IMR-90 (cell line): Measurements from ENCODE around the gene USH2A. TPM values are rescaled to one million over a fixed set of nuclear protein-coding genes. Genes with fewer than 3 reads are reported as not detected.

Experiments used
- ATAC-seq: fragments of 200-7000 bp; cut with Tn5 transposase; 2 replicates; pipeline ENCODE4 v1.9.1; 2020; ENCODE audit warnings: low read depth, mild to moderate bottlenecking, moderate library complexity
- BruUV-seq: library from RNA; stranded (reverse); fragments of 400-500 nt; replicated peaks from 2 replicates; lab custom pipeline; 2021; lab: Mats Ljungman, UMichigan
- CTCF ChIA-PET: fragments of 300-600 bp; formaldehyde crosslinking; extraction: SDS; loops from one replicate; lab custom pipeline; 2021; ENCODE audit warnings: antibody characterized with exemption; lab: Yijun Ruan, JAX
- POLR2A ChIA-PET: fragments of 300-600 bp; sonication (Branson Sonifier 250); formaldehyde crosslinking; loops from one replicate; lab custom pipeline; 2022; ENCODE audit warnings: antibody characterized with exemption; ENCODE audit not compliant: unreplicated experiment; lab: Charles Lee
- DNase-seq: peaks from one replicate; pipeline ENCODE4 v3.0.0; 2013
- H2AFZ ChIP-seq: replicated peaks from 2 replicates; pipeline ENCODE3; 2013; ENCODE audit warnings: low read length, mild to moderate bottlenecking; ENCODE audit not compliant: poor library complexity
- H2AK5ac ChIP-seq: 2 replicates; pipeline ENCODE4 v1.6.1; 2013; ENCODE audit warnings: low read depth, low read length, inconsistent platforms
- H2AK9ac ChIP-seq: replicated peaks from 2 replicates; pipeline ENCODE3; 2013; ENCODE audit warnings: mild to moderate bottlenecking, low read depth, low read length, moderate library complexity; ENCODE audit not compliant: poor library complexity
- H2BK120ac ChIP-seq: 2 replicates; pipeline ENCODE4 v1.6.1; 2013; ENCODE audit warnings: low read depth, low read length, inconsistent platforms
- H2BK15ac ChIP-seq: 3 replicates; pipeline ENCODE4 v1.6.1; 2013; ENCODE audit warnings: low read depth, low read length, inconsistent platforms
- H2BK20ac ChIP-seq: 2 replicates; pipeline ENCODE4 v1.6.1; 2013; ENCODE audit warnings: low read depth, mild to moderate bottlenecking, inconsistent platforms, low read length, moderate library complexity
- H2BK5ac ChIP-seq: 2 replicates; pipeline ENCODE4 v1.6.1; 2013; ENCODE audit warnings: mild to moderate bottlenecking, low read depth, low read length, inconsistent platforms; ENCODE audit not compliant: poor library complexity, severe bottlenecking
- H3K14ac ChIP-seq: replicated peaks from 2 replicates; pipeline ENCODE4 v1.6.1; 2013; ENCODE audit warnings: low read depth, low read length, inconsistent platforms
- H3K18ac ChIP-seq: 2 replicates; pipeline ENCODE4 v1.6.1; 2013; ENCODE audit warnings: low read depth, low read length, control low read depth
- H3K23ac ChIP-seq: 2 replicates; pipeline ENCODE4 v1.6.1; 2013; ENCODE audit warnings: low read depth, low read length, inconsistent platforms
- H3K27ac ChIP-seq: 2 replicates; pipeline ENCODE4 v1.5.1; 2013; ENCODE audit warnings: mild to moderate bottlenecking, control low read depth, low read length; ENCODE audit not compliant: insufficient read depth
- H3K27me3 ChIP-seq: 2 replicates; pipeline ENCODE4 v1.6.1; 2013; ENCODE audit warnings: low read length; ENCODE audit not compliant: control insufficient read depth, insufficient read depth
- H3K36me3 ChIP-seq: 2 replicates; pipeline ENCODE4 v1.6.1; 2013; ENCODE audit warnings: low read length, mixed read lengths; ENCODE audit not compliant: control insufficient read depth, insufficient read depth
- H3K4ac ChIP-seq: 2 replicates; pipeline ENCODE4 v1.6.1; 2013; ENCODE audit warnings: low read depth, low read length, inconsistent platforms
- H3K4me1 ChIP-seq: 2 replicates; pipeline ENCODE4 v1.6.1; 2013; ENCODE audit warnings: low read length, mixed read lengths; ENCODE audit not compliant: control insufficient read depth, insufficient read depth
- H3K4me2 ChIP-seq: 2 replicates; pipeline ENCODE4 v1.6.1; 2013; ENCODE audit warnings: low read depth, mild to moderate bottlenecking, control low read depth, low read length, moderate library complexity
- H3K4me3 ChIP-seq: 2 replicates; pipeline ENCODE4 v1.5.1; 2013; ENCODE audit warnings: low read depth, mild to moderate bottlenecking, control low read depth, low read length, moderate library complexity; ENCODE audit not compliant: insufficient read depth
- H3K56ac ChIP-seq: 2 replicates; pipeline ENCODE4 v1.6.1; 2013; ENCODE audit warnings: low read length, inconsistent platforms; ENCODE audit not compliant: insufficient read depth; ENCODE audit errors: extremely low read depth
- H3K79me1 ChIP-seq, 2 experiments: 2 replicates each; pipeline ENCODE4 v1.6.1; 2013; ENCODE audit warnings: low read length in 2 of 2, inconsistent platforms in 1 of 2, low read depth in 1 of 2
- H3K9ac ChIP-seq: 2 replicates; pipeline ENCODE4 v1.6.1; 2013; ENCODE audit warnings: low read depth, low read length, control low read depth
- H3K9me1 ChIP-seq: 2 replicates; pipeline ENCODE4 v1.6.1; 2013; ENCODE audit warnings: low read length, inconsistent platforms; ENCODE audit not compliant: insufficient read depth
- H3K9me3 ChIP-seq: 2 replicates; pipeline ENCODE4 v1.6.1; 2013; ENCODE audit warnings: low read length; ENCODE audit not compliant: control insufficient read depth, insufficient read depth
- H4K20me1 ChIP-seq: 2 replicates; pipeline ENCODE4 v1.6.1; 2013; ENCODE audit warnings: low read length, inconsistent platforms; ENCODE audit not compliant: insufficient read depth
- H4K5ac ChIP-seq: 2 replicates; pipeline ENCODE4 v1.6.1; 2013; ENCODE audit warnings: mild to moderate bottlenecking, low read depth, low read length, control low read depth
- H4K8ac ChIP-seq, 2 experiments: 2 replicates each; pipeline ENCODE4 v1.6.1; 2013; ENCODE audit warnings: low read depth in 2 of 2, low read length in 2 of 2, control low read depth in 1 of 2, inconsistent platforms in 1 of 2
- H4K91ac ChIP-seq: 2 replicates; pipeline ENCODE4 v1.6.1; 2013; ENCODE audit warnings: low read depth, low read length, inconsistent platforms; ENCODE audit not compliant: insufficient read depth
- BHLHE40 ChIP-seq: fragments of 150-350 bp; IDR thresholded peaks from 2 replicates; pipeline ENCODE4 v1.6.1; 2016; ENCODE audit warnings: mild to moderate bottlenecking, low read depth, low read length
- CEBPB ChIP-seq: IDR thresholded peaks from 2 replicates; pipeline ENCODE4 v1.6.1; 2012; ENCODE audit warnings: low read depth, low read length, improper control_type of control experiment
- CHD1 ChIP-seq: IDR thresholded peaks from 2 replicates; pipeline ENCODE4 v1.6.1; 2012; ENCODE audit warnings: low read depth, low read length, improper control_type of control experiment
- FOS ChIP-seq: fragments of 150-350 bp; IDR thresholded peaks from 2 replicates; pipeline ENCODE4 v1.6.1; 2016; ENCODE audit warnings: low read depth, low read length
- MAFK ChIP-seq: IDR thresholded peaks from 2 replicates; pipeline ENCODE4 v1.6.1; 2012; ENCODE audit warnings: low read depth, low read length, improper control_type of control experiment
- MAZ ChIP-seq: IDR thresholded peaks from 2 replicates; pipeline ENCODE4 v1.6.1; 2012; ENCODE audit warnings: low read depth, mild to moderate bottlenecking, low read length, improper control_type of control experiment, moderate library complexity, borderline replicate concordance
- NFE2L2 ChIP-seq: fragments of 150-350 bp; IDR thresholded peaks from 2 replicates; pipeline ENCODE4 v1.6.1; 2016; ENCODE audit warnings: low read depth, mild to moderate bottlenecking, low read length
- POLR2A ChIP-seq: IDR thresholded peaks from 2 replicates; pipeline ENCODE4 v1.6.1; 2012; ENCODE audit warnings: mild to moderate bottlenecking, low read depth, low read length
- RAD21 ChIP-seq: IDR thresholded peaks from 2 replicates; pipeline ENCODE4 v1.6.1; 2012; ENCODE audit warnings: low read length, improper control_type of control experiment
- RCOR1 ChIP-seq: IDR thresholded peaks from 2 replicates; pipeline ENCODE4 v1.6.1; 2012; ENCODE audit warnings: mild to moderate bottlenecking, low read length, improper control_type of control experiment; ENCODE audit not compliant: insufficient replicate concordance
- RFX5 ChIP-seq: IDR thresholded peaks from 2 replicates; pipeline ENCODE4 v1.8.0; 2012; ENCODE audit warnings: low read depth, mild to moderate bottlenecking, low read length, moderate library complexity
- SMC3 ChIP-seq: fragments of 150-350 bp; IDR thresholded peaks from 2 replicates; pipeline ENCODE4 v1.6.1; 2016; ENCODE audit warnings: low read depth, mild to moderate bottlenecking, antibody characterized with exemption, low read length, moderate library complexity
- WGBS, 2 experiments: methylation state at CpG; one replicate each; pipeline versions ENCODE4 v1.1.5 to v1.1.7; 2013; ENCODE audit warnings: missing lambda C conversion rate in 2 of 2; ENCODE audit not compliant: insufficient read length in 1 of 2; ENCODE audit errors: extremely low coverage in 2 of 2; 5-methylcytosine and 5-hydroxymethylcytosine counted together
- dilution Hi-C: fragments of 300-500 bp; cut with HindIII; formaldehyde crosslinking; loops from one replicate; pipeline ENCODE4 v1.14.3; 2018; ENCODE audit warnings: low sequenced_read_pairs; ENCODE audit not compliant: unreplicated experiment
- in situ Hi-C: fragments of 300-500 bp; cut with MboI; formaldehyde crosslinking; loops from 3 replicates; pipeline ENCODE4 v1.14.3; 2019; ENCODE audit warnings: low sequenced_read_pairs, inconsistent platforms, mixed read lengths
- intact Hi-C: fragments of 100-400 bp; cut with micrococcal nuclease; formaldehyde crosslinking; loops from 2 replicates; pipeline ENCODE4 v1.10.0; 2022
- polyA plus RNA-seq, 3 experiments: library from polyadenylated mRNA; depleted of rRNA; stranded (reverse); fragments of >200 nt; gene quantifications; 2 replicates each; pipeline ENCODE4 v1.2.3, GENCODE V29; 2012; ENCODE audit warnings: low replicate concordance in 1 of 3
- total RNA-seq: library from RNA; depleted of rRNA; stranded (reverse); fragments of >200 nt; gene quantifications from 2 replicates; pipeline ENCODE4 v1.2.3, GENCODE V29; 2012
- TF ChIP-seq, protein P1 (sequence below): conservative IDR thresholded peaks from 2 replicates; pipeline ENCODE4 v1.5.1; 2012; ENCODE audit warnings: mild to moderate bottlenecking, low read depth, low read length, improper control_type of control experiment
- TF ChIP-seq, protein P2 (sequence below): fragments of 150-350 bp; IDR thresholded peaks from 2 replicates; pipeline ENCODE4 v1.6.1; 2017; ENCODE audit warnings: mild to moderate bottlenecking, antibody characterized with exemption, low read length, low read depth

Gene USH2A
- total and polyA plus RNA-seq, 2 of the 4 experiments (the other 2 are of a cell fraction), result under 0.01 to 0.02 TPM

DNA sequence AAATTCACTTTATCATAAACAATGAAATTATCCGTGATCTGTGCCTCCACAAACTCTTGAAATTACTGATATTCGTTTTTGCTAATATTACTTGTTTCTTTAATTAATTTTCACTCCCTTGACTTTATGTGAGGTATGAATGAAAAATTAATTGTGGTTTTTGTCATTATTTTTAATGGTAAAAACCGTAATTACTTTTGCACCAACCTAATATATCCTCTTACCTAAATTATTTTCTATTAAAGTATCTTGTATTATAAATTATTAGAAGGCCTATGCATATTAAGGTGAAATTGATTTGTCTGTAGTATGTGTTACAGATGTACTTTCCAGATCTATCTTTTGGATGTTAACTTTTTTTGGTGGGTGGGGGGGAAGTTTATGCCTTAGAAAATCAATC is 540.2 kb downstream of the USH2A start:
- intact Hi-C loops (no loop called here), dilution Hi-C loops (no loop called here), in situ Hi-C loops (no loop called here)
- Histone ChIP-seq H3K27me3 (no peaks in the 10 kb centered on the region), H3K56ac (no peak overlapping the region), H3K4ac (no peak overlapping the region), H2AK5ac (no peak overlapping the region), H3K4me2 (no peak overlapping the region), H3K9ac (no peak overlapping the region), H3K18ac (no peak overlapping the region), H3K14ac (no peak overlapping the region), H2BK5ac (no peak overlapping the region), H2AK9ac (no peak overlapping the region), H3K23ac (no peak overlapping the region), H4K91ac (no peak overlapping the region), H3K36me3 (no peaks in the 10 kb centered on the region), H2BK120ac (no peak overlapping the region), H2BK15ac (no peak overlapping the region), H3K79me1 (no peaks in the 10 kb centered on the region), H2AFZ (no peak overlapping the region), H4K20me1 (no peaks in the 10 kb centered on the region), H3K4me1 (no peaks in the 10 kb centered on the region), H3K9me3 (no peaks in the 10 kb centered on the region), H4K5ac (no peak overlapping the region), H4K8ac (no peak overlapping the region), H3K4me3 (no peak overlapping the region), H3K27ac (no peak overlapping the region), H2BK20ac (no peak overlapping the region), H3K9me1 (no peaks in the 10 kb centered on the region)
- BruUV-seq, result no TSS peak
- TF ChIP-seq RFX5, result no peak
- TF ChIP-seq CEBPB, result no peak
- TF ChIP-seq RCOR1, result no peak
- TF ChIP-seq SMC3, result no peak
- no peak for TF ChIP-seq FOS
- no peak for TF ChIP-seq BHLHE40
- TF ChIP-seq RAD21, result no peak
- TF ChIP-seq, protein P1, sequence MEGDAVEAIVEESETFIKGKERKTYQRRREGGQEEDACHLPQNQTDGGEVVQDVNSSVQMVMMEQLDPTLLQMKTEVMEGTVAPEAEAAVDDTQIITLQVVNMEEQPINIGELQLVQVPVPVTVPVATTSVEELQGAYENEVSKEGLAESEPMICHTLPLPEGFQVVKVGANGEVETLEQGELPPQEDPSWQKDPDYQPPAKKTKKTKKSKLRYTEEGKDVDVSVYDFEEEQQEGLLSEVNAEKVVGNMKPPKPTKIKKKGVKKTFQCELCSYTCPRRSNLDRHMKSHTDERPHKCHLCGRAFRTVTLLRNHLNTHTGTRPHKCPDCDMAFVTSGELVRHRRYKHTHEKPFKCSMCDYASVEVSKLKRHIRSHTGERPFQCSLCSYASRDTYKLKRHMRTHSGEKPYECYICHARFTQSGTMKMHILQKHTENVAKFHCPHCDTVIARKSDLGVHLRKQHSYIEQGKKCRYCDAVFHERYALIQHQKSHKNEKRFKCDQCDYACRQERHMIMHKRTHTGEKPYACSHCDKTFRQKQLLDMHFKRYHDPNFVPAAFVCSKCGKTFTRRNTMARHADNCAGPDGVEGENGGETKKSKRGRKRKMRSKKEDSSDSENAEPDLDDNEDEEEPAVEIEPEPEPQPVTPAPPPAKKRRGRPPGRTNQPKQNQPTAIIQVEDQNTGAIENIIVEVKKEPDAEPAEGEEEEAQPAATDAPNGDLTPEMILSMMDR, result no peak
- TF ChIP-seq MAFK, result no peak
- TF ChIP-seq, protein P2, sequence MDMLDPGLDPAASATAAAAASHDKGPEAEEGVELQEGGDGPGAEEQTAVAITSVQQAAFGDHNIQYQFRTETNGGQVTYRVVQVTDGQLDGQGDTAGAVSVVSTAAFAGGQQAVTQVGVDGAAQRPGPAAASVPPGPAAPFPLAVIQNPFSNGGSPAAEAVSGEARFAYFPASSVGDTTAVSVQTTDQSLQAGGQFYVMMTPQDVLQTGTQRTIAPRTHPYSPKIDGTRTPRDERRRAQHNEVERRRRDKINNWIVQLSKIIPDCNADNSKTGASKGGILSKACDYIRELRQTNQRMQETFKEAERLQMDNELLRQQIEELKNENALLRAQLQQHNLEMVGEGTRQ, result no peak
- no peak for TF ChIP-seq POLR2A
- TF ChIP-seq NFE2L2, result no peak
- TF ChIP-seq MAZ, result no peak
- TF ChIP-seq CHD1, result no peak
- DNase-seq (no peak), ATAC-seq (no peak)
- ChIA-PET POLR2A (no interaction called here), CTCF (no interaction called here)
- no CpG with 5 or more reads among the region's 3 CpGs for WGBS, 2 experiments
